HepG2 (cell line): ENCODE measurements around the gene BSN. TPM values are rescaled to one million over a fixed set of nuclear protein-coding genes. Genes with fewer than 3 reads are reported as not detected.

ENCODE experiments used
- ATAC-seq: fragments of 200-7000 bp; cut with Tn5 transposase; 3 replicates; pipeline ENCODE4 v1.9.1; 2020; ENCODE audit warnings: mild to moderate bottlenecking, moderate library complexity
- BruUV-seq: library from RNA; stranded (reverse); fragments of 400-500 nt; replicated peaks from 2 replicates; lab custom pipeline; 2021; lab: Mats Ljungman, UMichigan
- CTCF ChIA-PET: fragments of 300-600 bp; formaldehyde crosslinking; extraction: SDS; loops from one replicate; lab custom pipeline; 2021; ENCODE audit warnings: low total read pairs, inconsistent platforms, low intra/inter-chr PET ratio; lab: Yijun Ruan, JAX
- POLR2A ChIA-PET: fragments of 350-600 bp; sonication (Branson Sonifier 250); formaldehyde crosslinking; loops from one replicate; lab custom pipeline; 2020; ENCODE audit warnings: antibody characterized with exemption, inconsistent platforms; lab: Yijun Ruan, JAX
- DNase-seq: peaks from one replicate; pipeline ENCODE4 v3.0.0-alpha.2; 2015; ENCODE audit warnings: low spot score
- FAIRE-seq: peaks from 3 replicates; lab custom pipeline; 2011; peaks lifted over from hg19 to GRCh38; lab: Jason Lieb, UNC
- H2AFZ ChIP-seq: one replicate; pipeline ENCODE4 v1.6.1; 2011; ENCODE audit warnings: low read length, inconsistent platforms
- H3K27ac ChIP-seq: fragments of 300-600 bp; 3 replicates; pipeline ENCODE4 v1.8.0; 2011; ENCODE audit warnings: mixed run types, mild to moderate bottlenecking, mixed read lengths, low read length, inconsistent platforms; ENCODE audit not compliant: insufficient read depth; ENCODE audit errors: extremely low read length
- H3K27me3 ChIP-seq, 2 experiments: fragments of 200-600 bp in 1 of 2; 2 replicates in 1 of 2; 3 replicates in 1 of 2; pipeline versions ENCODE4 v1.6.0 to v1.8.0; 2011; ENCODE audit warnings: low read length in 2 of 2, mild to moderate bottlenecking in 2 of 2, moderate library complexity in 2 of 2, inconsistent platforms in 1 of 2; ENCODE audit not compliant: insufficient read depth in 2 of 2, control insufficient read depth in 1 of 2
- H3K36me3 ChIP-seq, 2 experiments: fragments of 200-600 bp in 1 of 2; replicated peaks in 1 of 2; 2 replicates in 1 of 2; 3 replicates in 1 of 2; pipeline versions ENCODE4 v1.5.1 to v1.8.0; 2011; ENCODE audit warnings: low read length in 2 of 2, inconsistent platforms in 1 of 2; ENCODE audit not compliant: insufficient read depth in 2 of 2, control insufficient read depth in 1 of 2
- H3K4me1 ChIP-seq: 2 replicates; pipeline ENCODE4 v1.5.1; 2012; ENCODE audit warnings: low read length, inconsistent platforms; ENCODE audit not compliant: insufficient read depth
- H3K4me2 ChIP-seq: 2 replicates; pipeline ENCODE4 v1.6.0; 2011; ENCODE audit warnings: low read depth, low read length, inconsistent platforms
- H3K4me3 ChIP-seq, 3 experiments: fragments of 200-600 bp in 1 of 3; sonication (generic), shearing (Covaris generic) in 1 of 3; replicated peaks in 1 of 3; 2 replicates each; pipeline ENCODE4 v1.5.1; 2011 to 2016; ENCODE audit warnings: low read length in 3 of 3, inconsistent platforms in 2 of 3, low read depth in 2 of 3, mild to moderate bottlenecking in 2 of 3, control low read depth in 1 of 3, mixed read lengths in 1 of 3; ENCODE audit not compliant: insufficient read depth in 1 of 3
- H3K79me2 ChIP-seq: one replicate; pipeline ENCODE4 v1.6.1; 2011; ENCODE audit warnings: low read length, inconsistent platforms; ENCODE audit not compliant: insufficient read depth
- H3K9ac ChIP-seq: 2 replicates; pipeline ENCODE4 v1.6.0; 2011; ENCODE audit warnings: mild to moderate bottlenecking, low read depth, low read length, inconsistent platforms; ENCODE audit not compliant: insufficient read depth
- H3K9me3 ChIP-seq: 2 replicates; pipeline ENCODE4 v1.5.1; 2012; ENCODE audit warnings: mild to moderate bottlenecking, low read length
- H4K20me1 ChIP-seq: 2 replicates; pipeline ENCODE4 v1.6.0; 2011; ENCODE audit warnings: inconsistent platforms, mild to moderate bottlenecking, low read length, moderate library complexity; ENCODE audit not compliant: insufficient read depth
- CSRNP1 ChIP-seq: sonication (generic); formaldehyde crosslinking; IDR thresholded peaks from 2 replicates; pipeline ENCODE4 v1.8.1; 2023; ENCODE audit warnings: mild to moderate bottlenecking, missing genetic modification reagents
- EED ChIP-seq: sonication (generic); formaldehyde crosslinking; IDR thresholded peaks from 2 replicates; pipeline ENCODE4 v1.5.0; 2020; ENCODE audit warnings: mild to moderate bottlenecking, missing genetic modification reagents
- MAFK ChIP-seq, 2 experiments: IDR thresholded peaks in 1 of 2; conservative IDR thresholded peaks in 1 of 2; 2 replicates each; pipeline ENCODE4 v1.6.1; 2011; ENCODE audit warnings: improper control_type of control experiment in 2 of 2, low read length in 2 of 2
- TIGD3 ChIP-seq: sonication (generic); formaldehyde crosslinking; IDR thresholded peaks from 2 replicates; pipeline ENCODE4 v1.5.1; 2020; ENCODE audit warnings: mild to moderate bottlenecking, missing genetic modification reagents, borderline replicate concordance
- ZFP82 ChIP-seq: sonication (generic); formaldehyde crosslinking; IDR thresholded peaks from 2 replicates; pipeline ENCODE4 v1.5.1; 2020; ENCODE audit warnings: mild to moderate bottlenecking, missing genetic modification reagents, borderline replicate concordance
- ZKSCAN8 ChIP-seq: IDR thresholded peaks from 2 replicates; pipeline ENCODE4 v1.6.1; 2016; ENCODE audit warnings: borderline replicate concordance, missing genetic modification reagents, missing compliant biosample characterization
- ZMYM4 ChIP-seq: sonication (generic); formaldehyde crosslinking; IDR thresholded peaks from 2 replicates; pipeline ENCODE4 v1.8.1; 2023; ENCODE audit warnings: mild to moderate bottlenecking, missing genetic modification reagents
- ZNF549 ChIP-seq: sonication (generic); formaldehyde crosslinking; IDR thresholded peaks from 2 replicates; pipeline ENCODE4 v1.5.0; 2020; ENCODE audit warnings: missing genetic modification reagents
- WGBS: methylation state at CpG from one replicate; pipeline ENCODE4 v1.1.6; 2017; ENCODE audit warnings: low lambda C conversion rate; 5-methylcytosine and 5-hydroxymethylcytosine counted together
- in situ Hi-C: cut with HindIII; loops from 2 replicates; pipeline ENCODE4 v1.10.0; 2017; ENCODE audit warnings: low pct_unique_long_range_greater_than_20kb; ENCODE audit not compliant: extremely low pct_ligation_motif_present
- intact Hi-C: fragments of 100-400 bp; cut with micrococcal nuclease; formaldehyde crosslinking; loops from one replicate; pipeline ENCODE4 v1.10.0; 2022; ENCODE audit not compliant: unreplicated experiment
- polyA plus RNA-seq, 8 experiments: library from polyadenylated mRNA; depleted of rRNA in 3 of 8; stranded (reverse) in 7 of 8; unstranded in 1 of 8; fragments of >200 nt; fragmentation: Illumina TruSeq in 4 of 8; extraction: Trizol in 4 of 8; gene quantifications; 2 replicates each; pipeline versions ENCODE4 v1.2.1 to v1.2.3, GENCODE V29; 2011 to 2016; ENCODE audit warnings: low read depth in 4 of 8, missing spikeins in 1 of 8, mixed read lengths in 1 of 8; ENCODE audit not compliant: insufficient read depth in 1 of 8
- total RNA-seq, 5 experiments: library from RNA; depleted of rRNA; stranded (reverse); fragments of >200 nt; fragmentation: Illumina TruSeq; extraction: Trizol; gene quantifications; 2 replicates each; pipeline ENCODE4 v1.2.3, GENCODE V29; 2016; ENCODE audit warnings: low read depth in 1 of 5
- TF ChIP-seq, protein P1 (sequence below): IDR thresholded peaks from 2 replicates; pipeline ENCODE4 v1.6.1; 2016; ENCODE audit warnings: missing compliant biosample characterization, missing genetic modification reagents, borderline replicate concordance

BSN gene
- total and polyA plus RNA-seq, 2 of the 13 experiments (the other 11 are each of a cell fraction or from before 2014, with no cell fraction given), result 0.42 to 0.86 TPM

GRCh38 chr3:49593041-49593440, 38.8 kb downstream of the BSN start:
- in situ Hi-C loops (no loop called here), intact Hi-C loops (no loop called here)
- TF ChIP-seq EED (CRISPR knock-in tag), result no peak
- TF ChIP-seq MAFK (conservative IDR thresholded peaks at IDR 0.05 in 1 of 2, IDR thresholded peaks at IDR 0.05 in 1 of 2; ENCODE audit: low read length in 2 of 2), result 0 out of 4 replicates have a peak, but pooled peaks of 1 of the 2 experiments have one; percentile 18
- ATAC-seq (no peak), DNase-seq (no peak), FAIRE-seq (no peak)
- Histone ChIP-seq H3K9me3 (no peaks in the 10 kb centered on the region), H3K9ac (no peak overlapping the region), H2AFZ (no peak overlapping the region), H3K27me3 (no peaks in the 10 kb centered on the region), H3K27ac (no peak overlapping the region), H3K4me2 (no peak overlapping the region), H3K4me3 (no peak overlapping the region), H3K36me3 (no peaks in the 10 kb centered on the region), H3K79me2 (no peaks in the 10 kb centered on the region), H4K20me1 (no peaks in the 10 kb centered on the region), H3K4me1 (peaks cover 12% of the 10 kb centered on the region; the same call in 1 of the 2 replicates)
- WGBS, result 51% methylated on average over 2 of the region's 2 CpGs
- BruUV-seq, result no TSS peak
- POLR2A ChIA-PET, result no interaction called here
- CTCF ChIA-PET, result no interaction called here

GRCh38 chr3:49600781-49601180, 46.5 kb downstream of the BSN start:
- no peak for FAIRE-seq
- no TSS peak for BruUV-seq
- in situ Hi-C loops, result no loop called here
- CTCF ChIA-PET, result no interaction called here
- no peaks in the 10 kb centered on the region for H3K36me3 ChIP-seq
- no peak overlapping the region for H3K4me2 ChIP-seq
- no peaks in the 10 kb centered on the region for H3K27me3 ChIP-seq
- no peak overlapping the region for H3K4me3 ChIP-seq
- no peaks in the 10 kb centered on the region for H4K20me1 ChIP-seq
- H3K9ac ChIP-seq, result no peak overlapping the region
- no peaks in the 10 kb centered on the region for H3K79me2 ChIP-seq
- H3K27ac ChIP-seq, result no peak overlapping the region
- 75% methylated on average over 1 of the region's 1 CpG for WGBS
- no peaks in the 10 kb centered on the region for H3K4me1 ChIP-seq
- no peaks in the 10 kb centered on the region for H3K9me3 ChIP-seq
- POLR2A ChIA-PET, result no interaction called here
- TF ChIP-seq, protein P1, sequence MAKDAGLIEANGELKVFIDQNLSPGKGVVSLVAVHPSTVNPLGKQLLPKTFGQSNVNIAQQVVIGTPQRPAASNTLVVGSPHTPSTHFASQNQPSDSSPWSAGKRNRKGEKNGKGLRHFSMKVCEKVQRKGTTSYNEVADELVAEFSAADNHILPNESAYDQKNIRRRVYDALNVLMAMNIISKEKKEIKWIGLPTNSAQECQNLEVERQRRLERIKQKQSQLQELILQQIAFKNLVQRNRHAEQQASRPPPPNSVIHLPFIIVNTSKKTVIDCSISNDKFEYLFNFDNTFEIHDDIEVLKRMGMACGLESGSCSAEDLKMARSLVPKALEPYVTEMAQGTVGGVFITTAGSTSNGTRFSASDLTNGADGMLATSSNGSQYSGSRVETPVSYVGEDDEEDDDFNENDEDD (CRISPR knock-in tag), result no peak
- TF ChIP-seq ZFP82 (CRISPR knock-in tag), result no peak
- TF ChIP-seq TIGD3 (CRISPR knock-in tag), result no peak
- TF ChIP-seq ZMYM4, result no peak
- no peak for TF ChIP-seq CSRNP1
- no peak for TF ChIP-seq ZNF549 (CRISPR knock-in tag)
- no peak for TF ChIP-seq ZKSCAN8 (CRISPR knock-in tag)
- no peak for ATAC-seq
- no peak overlapping the region for H2AFZ ChIP-seq
- no peak for DNase-seq
- intact Hi-C loops, result no loop called here
